GM08714 (cell line): ENCODE data around the gene PHTF1.

Experiments
- H3K4me3 ChIP-seq: fragments of 200-500 bp; sonication (Bioruptor generic); 2 replicates; pipeline ENCODE4 v1.5.1; 2014; ENCODE audit warnings: mild to moderate bottlenecking, low read length, inconsistent platforms
- ZNF274 ChIP-seq: IDR thresholded peaks from 2 replicates; pipeline ENCODE4 v1.6.1; 2012; ENCODE audit warnings: mild to moderate bottlenecking, low read depth, low read length

PHTF1 gene

GRCh38 chr1:113675302-113675701, 84.0 kb downstream of the PHTF1 start:
- H3K4me3 ChIP-seq, result no peak overlapping the region
- no peak for TF ChIP-seq ZNF274

- no peak overlapping the region for H3K4me3 ChIP-seq
- no peak for TF ChIP-seq ZNF274
Measured at GRCh38 chr1:113674591-113674990, 84.7 kb downstream of the PHTF1 start.

GRCh38 chr1:113672491-113672890, 86.8 kb downstream of the PHTF1 start:
- no peak for TF ChIP-seq ZNF274
- H3K4me3 ChIP-seq, result no peak overlapping the region

- TF ChIP-seq ZNF274, result no peak
- H3K4me3 ChIP-seq, result no peak overlapping the region
Measured at GRCh38 chr1:113670650-113671049, 88.6 kb downstream of the PHTF1 start.

- no peak for TF ChIP-seq ZNF274
- H3K4me3 ChIP-seq, result no peak overlapping the region
Measured at GRCh38 chr1:113669988-113670387, 89.3 kb downstream of the PHTF1 start.

GRCh38 chr1:113666126-113666525, 93.2 kb downstream of the PHTF1 start:
- no peak overlapping the region for H3K4me3 ChIP-seq
- TF ChIP-seq ZNF274, result no peak

- TF ChIP-seq ZNF274, result no peak
- H3K4me3 ChIP-seq, result no peak overlapping the region
Measured at GRCh38 chr1:113665071-113665470, 94.2 kb downstream of the PHTF1 start.

- H3K4me3 ChIP-seq, result no peak overlapping the region
- no peak for TF ChIP-seq ZNF274
Measured at GRCh38 chr1:113663165-113663951, 95.9 kb downstream of the PHTF1 start.

- H3K4me3 ChIP-seq, result no peak overlapping the region
- TF ChIP-seq ZNF274, result no peak
Measured at GRCh38 chr1:113662101-113662500, 97.2 kb downstream of the PHTF1 start.

GRCh38 chr1:113660088-113660487, 99.2 kb downstream of the PHTF1 start:
- no peak for TF ChIP-seq ZNF274
- no peak overlapping the region for H3K4me3 ChIP-seq

- TF ChIP-seq ZNF274, result no peak
- H3K4me3 ChIP-seq, result no peak overlapping the region
Measured at GRCh38 chr1:113659556-113659955, 99.7 kb downstream of the PHTF1 start.

GRCh38 chr1:113659035-113659434, 100.3 kb downstream of the PHTF1 start:
- H3K4me3 ChIP-seq, result no peak overlapping the region
- TF ChIP-seq ZNF274, result no peak

GRCh38 chr1:113657556-113658063, 101.7 kb downstream of the PHTF1 start:
- TF ChIP-seq ZNF274, result no peak
- no peak overlapping the region for H3K4me3 ChIP-seq

- TF ChIP-seq ZNF274, result no peak
- no peak overlapping the region for H3K4me3 ChIP-seq
Measured at GRCh38 chr1:113657126-113657525, 102.2 kb downstream of the PHTF1 start.

- H3K4me3 ChIP-seq, result no peak overlapping the region
- no peak for TF ChIP-seq ZNF274
Measured at GRCh38 chr1:113654883-113655282, 104.4 kb downstream of the PHTF1 start.

GRCh38 chr1:113653741-113654140, 105.5 kb downstream of the PHTF1 start:
- H3K4me3 ChIP-seq, result no peak overlapping the region
- TF ChIP-seq ZNF274, result no peak
